HUES6 (cell line): ENCODE data around the gene C19orf47.

Experiments
- H3K27ac ChIP-seq: 2 replicates; pipeline ENCODE4 v1.7.0; 2013; ENCODE audit warnings: low read depth, mild to moderate bottlenecking, low read length, inconsistent platforms
- H3K27me3 ChIP-seq: 2 replicates; pipeline ENCODE4 v1.6.1; 2013; ENCODE audit warnings: low read length; ENCODE audit not compliant: control insufficient read depth, insufficient read depth
- H3K36me3 ChIP-seq: 2 replicates; pipeline ENCODE4 v1.6.1; 2013; ENCODE audit warnings: low read length; ENCODE audit not compliant: control insufficient read depth, insufficient read depth
- H3K4me1 ChIP-seq: 2 replicates; pipeline ENCODE4 v1.6.1; 2013; ENCODE audit warnings: low read length; ENCODE audit not compliant: control insufficient read depth, insufficient read depth
- H3K4me3 ChIP-seq: 2 replicates; pipeline ENCODE4 v1.5.1; 2013; ENCODE audit warnings: low read depth, low read length
- H3K9ac ChIP-seq: one replicate; pipeline ENCODE4 v1.6.1; 2013; ENCODE audit warnings: mild to moderate bottlenecking, low read length
- H3K9me3 ChIP-seq: 2 replicates; pipeline ENCODE4 v1.6.1; 2013; ENCODE audit warnings: low read depth, low read length; ENCODE audit not compliant: control insufficient read depth, insufficient read depth

Gene C19orf47

DNA sequence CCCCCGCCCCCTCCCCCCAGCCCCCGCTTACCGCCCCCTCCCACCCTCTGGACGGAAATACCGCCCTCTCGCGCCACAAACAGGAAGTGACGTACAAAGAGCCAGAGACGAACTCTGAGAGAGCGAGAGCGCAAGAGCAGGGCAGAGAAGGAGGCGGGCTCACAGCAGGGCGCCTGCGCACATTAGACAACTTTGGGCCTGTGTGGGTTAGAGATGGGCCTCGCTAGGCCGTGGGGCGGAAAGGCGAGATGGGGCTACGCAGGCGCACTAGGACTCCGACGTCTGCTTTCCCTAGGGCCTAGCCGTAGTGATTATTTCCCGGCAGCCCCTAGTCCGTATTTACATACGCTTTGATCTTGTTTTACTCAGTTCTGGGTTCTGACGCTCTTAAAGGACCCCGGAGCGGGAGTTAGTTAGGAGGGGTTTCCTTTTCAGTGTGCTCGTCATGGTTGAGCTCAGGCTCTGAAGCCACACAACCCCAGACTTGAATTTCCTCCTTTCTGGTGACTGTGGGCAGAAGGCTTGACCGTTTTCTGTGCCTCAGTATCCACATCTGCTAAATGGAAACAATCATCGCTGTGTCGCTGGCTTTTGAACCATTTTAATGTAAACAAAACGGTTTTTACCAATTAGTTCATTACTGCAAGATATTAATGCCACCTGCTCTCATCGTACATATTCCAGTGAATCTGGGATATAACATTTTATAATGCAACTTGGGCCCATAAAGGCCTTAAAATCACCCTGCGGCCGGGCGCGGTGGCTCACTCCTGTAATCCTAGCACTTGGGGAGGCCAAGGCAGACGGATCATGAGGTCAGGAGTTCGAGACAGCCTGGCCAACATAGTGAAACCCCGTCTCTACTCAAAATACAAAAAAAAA is 62.6 kb downstream of the C19orf47 start:
- H3K9ac ChIP-seq, result peak overlapping the region; percentile 96
- peak overlapping the region; percentile 95 for H3K27ac ChIP-seq
- peak overlapping the region; percentile 91 for H3K4me3 ChIP-seq

DNA sequence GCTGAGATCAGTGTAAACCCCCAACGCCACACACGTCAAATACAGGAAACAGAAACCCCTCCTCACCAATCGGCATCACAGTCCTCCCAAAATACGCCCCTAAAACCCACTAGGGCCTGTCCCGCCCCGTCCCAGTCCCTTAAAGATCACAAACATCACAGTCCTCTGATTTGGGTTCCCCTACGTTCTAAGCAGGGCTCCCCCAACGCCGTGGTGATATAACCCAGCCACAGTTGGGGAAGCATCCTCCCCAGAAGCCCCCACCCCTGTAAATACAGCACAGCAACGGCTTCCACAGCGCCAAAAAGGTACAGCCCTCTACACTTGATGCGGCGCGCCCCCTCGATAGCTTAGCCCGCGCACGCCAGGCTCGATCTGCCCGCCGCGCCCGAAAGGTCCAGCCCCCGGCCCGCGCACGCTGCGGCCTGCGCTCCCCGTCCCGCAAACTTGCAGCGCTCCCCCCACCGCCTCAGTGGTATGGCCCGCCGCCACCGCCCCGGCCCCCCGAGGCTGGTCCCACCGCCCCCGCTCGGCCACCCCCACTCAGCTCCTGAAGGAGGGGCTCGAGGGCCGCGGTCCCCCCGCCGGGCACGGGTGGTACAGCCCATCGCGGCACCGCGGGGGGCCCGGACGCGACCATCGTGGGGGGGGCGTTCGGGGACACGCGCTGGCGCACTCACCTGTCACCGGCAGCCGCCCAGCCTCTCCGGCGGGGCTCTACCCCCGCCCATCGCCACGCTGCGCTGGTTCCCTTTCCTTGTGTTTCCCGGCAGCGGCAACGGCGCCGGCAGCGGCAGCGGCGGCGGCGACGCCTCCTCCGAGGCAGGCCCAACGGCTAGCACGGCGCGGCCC is 63.5 kb downstream of the C19orf47 start, which contains the start of gene AKT2:
AKT2 (minus strand) TSS at position 845 of the 852 bp plus-strand sequence. CDS start 20,078 bp downstream, outside the sequence.
- Histone ChIP-seq H3K4me3 (peak within 1 kb of the TSS; percentile 91), H3K9ac (peak within 1 kb of the TSS; percentile 96), H3K36me3 (no peaks in the 10 kb centered on the region; the same call in 1 of the 2 replicates), H3K9me3 (no peaks in the 10 kb centered on the region), H3K27ac (peak within 1 kb of the TSS; percentile 95), H3K27me3 (no peaks in the 10 kb centered on the region), H3K4me1 (peaks cover 34% of the 10 kb centered on the region)

More for the DNA sequence above, 62.6 kb downstream of the C19orf47 start:
- H3K27me3 ChIP-seq, result no peaks in the 10 kb centered on the region
- no peaks in the 10 kb centered on the region for H3K9me3 ChIP-seq
- no peaks in the 10 kb centered on the region; the same call in 1 of the 2 replicates for H3K36me3 ChIP-seq
- H3K4me1 ChIP-seq, result peaks cover 25% of the 10 kb centered on the region

DNA sequence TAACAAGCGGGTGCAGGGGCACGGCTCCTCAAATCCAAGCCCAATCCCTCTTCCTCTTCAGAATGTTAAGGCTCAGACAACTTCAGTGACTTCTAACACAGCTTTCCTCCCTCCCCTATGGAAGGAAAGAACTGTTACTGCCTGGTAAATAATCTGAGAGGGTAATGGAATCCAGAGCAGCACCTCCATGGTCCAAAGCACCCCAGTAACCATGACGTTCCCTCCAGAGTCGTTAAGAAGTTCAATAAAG is 64.0 kb downstream of the C19orf47 start:
- H3K4me3 ChIP-seq, result peak overlapping the region; percentile 91
- H3K36me3 ChIP-seq, result no peaks in the 10 kb centered on the region; the same call in 1 of the 2 replicates
- peak overlapping the region; percentile 96 for H3K9ac ChIP-seq
- H3K4me1 ChIP-seq, result peaks cover 37% of the 10 kb centered on the region
- H3K27me3 ChIP-seq, result no peaks in the 10 kb centered on the region
- no peaks in the 10 kb centered on the region for H3K9me3 ChIP-seq
- H3K27ac ChIP-seq, result peak overlapping the region; percentile 89

DNA sequence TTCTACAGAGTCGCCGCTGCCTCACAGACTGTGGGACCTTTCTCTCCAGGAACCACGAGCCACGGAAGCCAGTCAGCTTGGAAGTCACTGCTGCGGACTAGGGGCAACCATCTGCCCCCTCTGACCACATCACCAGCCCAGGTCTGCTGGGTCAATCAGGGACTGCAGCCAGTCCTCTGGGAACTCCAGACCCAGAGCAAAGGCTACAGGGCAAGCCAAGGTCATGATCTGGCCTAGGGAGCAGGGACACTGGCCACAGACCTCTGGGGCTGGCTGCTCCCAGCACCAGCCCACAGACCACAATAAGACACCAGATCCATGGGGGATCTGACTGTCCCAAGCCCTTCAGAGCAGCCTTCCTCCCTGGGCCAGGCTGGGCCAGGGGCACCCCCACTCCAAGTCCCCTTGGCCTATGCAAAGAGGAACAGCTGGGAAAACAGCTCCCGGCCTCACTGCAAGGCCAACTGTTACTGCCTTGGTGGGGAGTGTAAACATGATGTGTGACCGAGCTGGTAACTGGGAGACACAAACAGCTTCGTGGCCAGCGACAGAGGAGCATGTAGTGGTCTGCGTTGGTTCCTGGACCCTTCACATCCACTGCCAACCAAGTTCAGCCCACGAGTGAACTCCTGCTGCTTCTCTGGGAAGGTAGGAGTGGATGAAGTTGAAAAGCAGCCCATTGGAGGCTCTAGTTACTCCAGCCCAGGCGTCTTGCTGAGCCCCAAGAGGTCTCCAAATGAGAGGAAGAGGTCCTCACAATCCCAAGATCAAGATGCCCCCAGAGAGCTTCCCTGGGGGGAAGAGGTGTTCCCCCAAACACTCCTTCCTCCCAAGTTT is 64.6 kb downstream of the C19orf47 start:
- H3K4me3 ChIP-seq, result peak overlapping the region; percentile 91
- H3K9ac ChIP-seq, result peak overlapping the region; percentile 96
- no peaks in the 10 kb centered on the region for H3K27me3 ChIP-seq
- peaks cover 39% of the 10 kb centered on the region for H3K4me1 ChIP-seq
- H3K36me3 ChIP-seq, result no peaks in the 10 kb centered on the region; the same call in 1 of the 2 replicates
- no peak overlapping the region for H3K27ac ChIP-seq
- H3K9me3 ChIP-seq, result no peaks in the 10 kb centered on the region

DNA sequence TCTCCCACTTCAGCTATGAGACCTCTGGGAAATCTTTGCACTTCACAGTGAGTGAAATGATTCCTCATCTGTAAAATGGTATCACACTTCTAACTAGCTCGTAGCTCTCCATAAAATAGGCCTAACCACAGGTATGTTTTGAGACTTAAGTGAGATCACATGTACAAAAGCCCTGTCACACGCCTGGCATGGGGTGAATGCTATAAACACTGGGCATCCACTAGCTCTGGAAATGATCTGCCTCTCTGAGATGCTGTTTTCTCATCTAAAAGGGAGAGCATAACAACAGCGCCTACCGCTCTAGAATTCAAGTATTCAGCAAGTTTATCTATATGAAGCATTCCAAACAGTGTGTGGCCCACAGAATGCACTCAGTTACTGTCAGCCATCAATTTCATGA is 65.3 kb downstream of the C19orf47 start:
- Histone ChIP-seq H3K9me3 (no peaks in the 10 kb centered on the region), H3K4me3 (no peak overlapping the region), H3K27ac (no peak overlapping the region), H3K4me1 (peaks cover 39% of the 10 kb centered on the region), H3K36me3 (no peaks in the 10 kb centered on the region; the same call in 1 of the 2 replicates), H3K27me3 (no peaks in the 10 kb centered on the region), H3K9ac (no peak overlapping the region)

DNA sequence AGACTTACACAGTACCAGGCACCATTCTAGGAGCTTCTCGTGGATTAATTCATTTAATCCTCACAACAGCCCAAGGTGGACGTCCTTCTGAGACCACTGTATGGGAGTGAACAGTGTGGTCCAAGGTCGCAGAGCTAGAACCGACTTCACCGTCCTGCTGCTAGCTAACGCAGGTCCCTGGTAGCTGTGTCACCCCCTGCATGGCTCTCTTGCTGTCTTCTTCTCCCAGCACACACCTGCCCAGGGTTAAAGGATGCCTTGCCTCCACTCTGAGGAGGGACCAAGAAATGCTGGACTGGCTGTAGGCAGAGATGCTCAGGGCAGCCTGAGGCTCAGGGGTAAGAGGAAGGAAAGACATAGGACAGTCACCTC is 66.0 kb downstream of the C19orf47 start:
- no peaks in the 10 kb centered on the region for H3K27me3 ChIP-seq
- no peaks in the 10 kb centered on the region for H3K9me3 ChIP-seq
- H3K27ac ChIP-seq, result no peak overlapping the region
- H3K36me3 ChIP-seq, result no peaks in the 10 kb centered on the region; the same call in 1 of the 2 replicates
- H3K9ac ChIP-seq, result no peak overlapping the region
- no peak overlapping the region for H3K4me3 ChIP-seq
- H3K4me1 ChIP-seq, result peaks cover 39% of the 10 kb centered on the region

DNA sequence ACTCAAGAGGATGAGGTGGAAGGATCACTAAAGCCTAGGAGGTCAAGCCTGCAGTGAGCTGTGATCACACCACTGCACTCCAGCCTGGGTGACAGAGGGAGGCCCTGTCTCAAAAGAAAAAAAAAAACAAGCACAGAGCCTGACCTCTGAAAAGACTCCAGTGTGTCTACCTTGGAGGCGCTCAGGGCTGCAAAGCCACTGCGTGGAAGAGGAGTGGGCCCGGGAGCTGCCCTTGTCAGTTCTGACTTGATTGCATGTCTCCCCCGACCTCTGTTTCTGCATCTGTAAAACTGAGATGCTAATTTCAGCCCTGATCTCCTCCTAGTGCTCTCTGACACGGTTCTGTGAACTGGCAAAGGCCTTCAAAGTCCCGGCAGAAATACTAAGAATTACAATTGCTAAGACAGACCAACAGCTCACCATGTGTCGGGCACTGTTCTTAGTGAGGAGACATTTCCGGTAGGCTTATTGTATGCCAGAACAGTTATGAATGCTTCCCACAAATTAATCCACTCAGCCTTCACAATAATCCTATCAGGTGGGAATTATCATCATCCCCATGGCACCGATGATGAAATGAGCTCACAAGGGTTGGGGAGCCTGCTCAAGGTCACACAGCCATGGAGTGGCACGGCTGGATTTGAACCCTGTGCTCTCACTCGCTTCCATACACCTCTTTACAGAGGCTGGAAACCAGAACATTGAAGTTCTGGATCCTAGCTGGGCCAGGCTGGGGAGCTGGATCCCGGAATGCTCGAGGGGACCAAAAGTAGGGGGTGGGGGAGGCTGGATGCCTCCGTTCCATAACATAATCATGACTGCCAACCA is 66.6 kb downstream of the C19orf47 start:
- Histone ChIP-seq H3K27me3 (no peaks in the 10 kb centered on the region), H3K9ac (no peak overlapping the region), H3K4me3 (no peak overlapping the region), H3K36me3 (no peaks in the 10 kb centered on the region; the same call in 1 of the 2 replicates), H3K27ac (no peak overlapping the region), H3K4me1 (peaks cover 39% of the 10 kb centered on the region), H3K9me3 (no peaks in the 10 kb centered on the region)

DNA sequence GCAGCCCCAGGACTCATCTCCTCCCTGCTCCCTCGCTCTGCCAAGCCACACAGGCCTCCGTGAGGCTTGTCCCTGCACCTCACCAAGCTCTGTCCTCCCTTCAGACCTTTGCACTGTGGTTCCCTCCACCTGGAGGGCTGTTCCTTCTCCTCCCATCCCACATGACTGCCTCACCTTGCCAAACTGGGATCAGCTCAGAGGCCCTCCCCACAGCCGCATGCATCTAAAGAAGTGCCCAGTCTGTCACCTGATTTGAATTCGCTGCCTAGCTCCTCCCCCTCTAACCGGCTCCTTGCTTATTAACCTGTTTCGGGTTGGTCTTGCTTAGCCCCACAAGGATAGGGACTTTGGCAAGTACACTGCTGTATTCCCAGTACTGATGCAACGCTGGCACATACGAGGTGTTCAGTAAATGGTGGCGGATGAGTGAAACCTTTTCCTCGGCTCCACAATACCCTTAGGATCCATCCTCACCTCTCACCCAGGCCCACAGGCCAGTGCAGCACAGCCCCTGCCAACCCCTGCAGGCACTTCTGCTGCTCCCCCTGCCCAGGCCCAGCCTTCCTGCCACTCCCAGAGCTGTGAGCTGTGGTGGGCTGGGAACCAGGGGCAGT is 67.5 kb downstream of the C19orf47 start:
- Histone ChIP-seq H3K9me3 (no peaks in the 10 kb centered on the region), H3K27ac (no peak overlapping the region), H3K4me1 (peaks cover 37% of the 10 kb centered on the region), H3K9ac (peak overlapping the region; percentile 48), H3K36me3 (no peaks in the 10 kb centered on the region; the same call in 1 of the 2 replicates), H3K27me3 (no peaks in the 10 kb centered on the region), H3K4me3 (peak overlapping the region; percentile 28; the same call in 1 of the 2 replicates)

DNA sequence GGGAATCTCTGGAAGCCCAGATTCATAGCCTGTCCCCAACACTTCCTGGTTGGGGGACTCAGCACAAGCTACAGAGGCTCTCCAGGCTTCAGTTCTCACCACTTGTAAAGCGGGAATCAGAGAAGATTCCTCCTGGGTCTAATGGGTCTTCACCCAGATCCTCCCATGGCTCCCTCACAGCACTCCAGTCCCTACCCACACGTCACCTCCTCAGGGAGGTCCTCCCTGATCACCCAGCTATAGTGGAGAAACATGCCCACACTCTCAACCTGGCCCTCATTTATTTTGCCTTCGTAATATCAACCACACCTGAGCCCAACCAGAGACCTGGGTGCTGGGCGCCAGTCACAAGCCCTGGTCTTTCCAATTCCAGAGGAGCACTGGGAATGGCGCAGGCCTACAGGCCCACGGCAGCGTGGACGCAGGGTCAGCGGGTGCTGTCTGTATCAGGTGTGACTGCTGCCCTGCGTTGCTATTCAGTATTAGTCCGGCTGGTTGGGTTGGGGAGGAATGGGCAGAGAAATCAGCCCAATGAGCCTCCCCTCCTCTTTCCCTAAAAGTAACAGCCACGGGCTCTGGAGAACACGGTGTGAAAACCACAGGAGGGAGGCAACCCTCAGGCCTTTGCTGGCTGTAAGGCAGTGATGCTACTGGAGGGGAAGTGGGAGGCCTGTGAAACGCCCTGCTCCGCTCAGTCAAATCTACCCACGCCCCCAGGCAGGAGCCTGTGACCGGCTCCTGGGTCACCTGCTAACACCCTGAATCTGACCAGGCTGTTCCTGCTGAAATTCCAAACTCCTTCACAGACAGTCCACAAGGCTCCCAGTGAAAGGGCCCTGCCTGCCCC is 68.2 kb downstream of the C19orf47 start:
- no peaks in the 10 kb centered on the region; the same call in 1 of the 2 replicates for H3K36me3 ChIP-seq
- no peaks in the 10 kb centered on the region for H3K27me3 ChIP-seq
- H3K4me3 ChIP-seq, result peak overlapping the region; percentile 28; the same call in 1 of the 2 replicates
- no peaks in the 10 kb centered on the region for H3K9me3 ChIP-seq
- H3K4me1 ChIP-seq, result peaks cover 38% of the 10 kb centered on the region
- H3K27ac ChIP-seq, result no peak overlapping the region
- H3K9ac ChIP-seq, result peak overlapping the region; percentile 48
